Activated CD4-positive, alpha-beta T cell treated with anti-CD3 and anti-CD28 coated beads, Interleukin-2, amount 10 ng/mL, durations not matched to agents 7 days and 5 days (primary cell): ENCODE measurements around the gene TMEM178A. TPM values are rescaled to one million over a fixed set of nuclear protein-coding genes. Genes with fewer than 3 reads are reported as not detected.
"Not testable (repeated sequence)": the region's sequence is repeated elsewhere in the genome, so short reads cannot be mapped to it uniquely, and the experiment has no call there.

ENCODE experiments used
- CTCF ChIA-PET: fragments of 350-600 bp; sonication (Branson Sonifier 250); formaldehyde crosslinking; loops from one replicate; lab custom pipeline; 2021; ENCODE audit warnings: antibody characterized with exemption; lab: Charles Lee
- POLR2A ChIA-PET: fragments of 350-600 bp; sonication (Branson Sonifier 250); formaldehyde crosslinking; loops from one replicate; lab custom pipeline; 2021; ENCODE audit warnings: antibody characterized with exemption; lab: Charles Lee
- DNase-seq: peaks from one replicate; pipeline ENCODE4 v3.0.0-alpha.2; 2020
- H3K27ac Mint-ChIP-seq: one replicate; pipeline ENCODE4 v1.8.0; 2021; ENCODE audit warnings: mild to moderate bottlenecking, moderate library complexity, mixed read lengths
- H3K27me3 Mint-ChIP-seq: one replicate; pipeline ENCODE4 v1.8.0; 2021; ENCODE audit warnings: mixed read lengths
- H3K36me3 Mint-ChIP-seq: one replicate; pipeline ENCODE4 v1.8.0; 2021; ENCODE audit warnings: low read depth, mixed read lengths
- H3K4me1 Mint-ChIP-seq: one replicate; pipeline ENCODE4 v1.8.0; 2021; ENCODE audit warnings: mixed read lengths
- H3K4me3 Mint-ChIP-seq: one replicate; pipeline ENCODE4 v1.8.0; 2021; ENCODE audit warnings: mild to moderate bottlenecking, moderate library complexity, mixed read lengths
- H3K9me3 Mint-ChIP-seq: one replicate; pipeline ENCODE4 v1.8.0; 2021; ENCODE audit warnings: mixed read lengths
- total RNA-seq, 2 experiments: library from RNA; stranded (reverse); gene quantifications; one replicate each; pipeline ENCODE4 v1.2.3, GENCODE V29; 2021

The TMEM178A gene
- total RNA-seq: under 1 TPM in 1 of 2 experiments, not detected in 1; 0.32 TPM

DNA sequence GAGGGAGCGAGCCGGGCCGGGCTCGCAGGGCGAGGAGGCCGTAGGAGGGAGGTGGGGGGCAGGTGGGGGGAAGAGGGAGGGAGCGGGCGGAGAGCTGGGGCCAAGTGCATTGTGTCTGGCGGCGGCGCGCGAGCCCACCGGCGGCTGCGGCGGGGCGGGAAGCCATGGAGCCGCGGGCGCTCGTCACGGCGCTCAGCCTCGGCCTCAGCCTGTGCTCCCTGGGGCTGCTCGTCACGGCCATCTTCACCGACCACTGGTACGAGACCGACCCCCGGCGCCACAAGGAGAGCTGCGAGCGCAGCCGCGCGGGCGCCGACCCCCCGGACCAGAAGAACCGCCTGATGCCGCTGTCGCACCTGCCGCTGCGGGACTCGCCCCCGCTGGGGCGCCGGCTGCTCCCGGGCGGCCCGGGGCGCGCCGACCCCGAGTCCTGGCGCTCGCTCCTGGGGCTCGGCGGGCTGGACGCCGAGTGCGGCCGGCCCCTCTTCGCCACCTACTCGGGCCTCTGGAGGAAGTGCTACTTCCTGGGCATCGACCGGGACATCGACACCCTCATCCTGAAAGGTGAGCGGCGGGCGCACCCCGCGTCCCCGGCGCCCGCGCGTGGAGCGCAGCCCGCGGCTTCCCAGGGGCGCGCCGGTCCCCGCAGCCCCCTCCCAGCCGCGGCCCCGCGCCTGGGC is at the start of gene TMEM178A:
TMEM178A (plus strand) TSS at position 107 of the 680 bp plus-strand sequence; CDS start at position 165, 58 bp downstream.
- Mint-ChIP-seq H3K4me3 (peak within 1 kb of the TSS; percentile 63), H3K4me1 (peaks cover 11% of the 10 kb centered on the region), H3K9me3 (no peaks in the 10 kb centered on the region), H3K27me3 (peaks cover 76% of the 10 kb centered on the region), H3K36me3 (no peaks in the 10 kb centered on the region), H3K27ac (no peak within 1 kb of the TSS)
- ChIA-PET CTCF (no interaction called here), POLR2A (no interaction called here)
- DNase-seq: no peak

DNA sequence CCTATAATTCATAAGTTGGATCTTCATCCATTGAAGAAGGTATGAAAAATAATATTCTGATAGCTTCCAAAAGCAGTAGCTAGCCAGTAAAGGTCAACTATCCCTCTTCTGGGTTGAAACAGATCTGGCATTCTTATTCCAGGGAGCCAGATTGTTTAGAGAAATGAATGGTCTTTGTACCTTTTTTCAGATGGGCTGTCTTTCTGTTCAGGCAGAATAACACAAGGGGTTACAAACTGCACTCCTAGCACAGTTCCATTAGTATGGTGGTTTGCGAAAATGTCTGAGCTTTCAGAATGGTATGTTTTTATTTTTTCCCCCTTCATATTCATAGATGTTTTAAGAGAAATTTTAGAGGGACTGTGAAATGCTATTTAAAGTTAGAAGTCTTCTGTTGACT is 47.5 kb upstream of the TMEM178A start:
- Mint-ChIP-seq H3K4me1 (peaks cover 4% of the 10 kb centered on the region), H3K9me3 (no peaks in the 10 kb centered on the region), H3K27ac (no peak overlapping the region), H3K36me3 (no peaks in the 10 kb centered on the region), H3K4me3 (no peak overlapping the region), H3K27me3 (peaks cover 37% of the 10 kb centered on the region)
- DNase-seq: no peak
- ChIA-PET POLR2A (no interaction called here), CTCF (no interaction called here)

DNA sequence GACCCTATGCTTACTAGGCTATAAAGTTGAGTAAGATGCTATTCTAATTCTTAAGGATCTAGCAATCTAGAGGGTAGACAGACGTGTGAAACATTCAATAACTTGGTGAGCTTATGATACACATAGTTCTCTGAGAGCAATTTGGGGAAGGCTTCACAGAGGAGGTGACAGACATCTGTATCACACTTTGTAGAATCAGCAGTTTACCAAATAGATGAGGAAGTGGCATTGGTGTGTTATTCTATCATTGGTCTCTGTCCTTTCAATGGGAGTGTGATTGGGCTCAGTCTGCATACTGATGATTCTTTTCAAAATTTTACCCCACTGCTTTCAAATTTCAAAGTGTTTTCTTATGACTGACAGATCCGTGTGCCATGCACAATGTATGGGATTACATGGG is 47.0 kb upstream of the TMEM178A start:
- ChIA-PET CTCF (no interaction called here), POLR2A (no interaction called here)
- H3K4me3 Mint-ChIP-seq: no peak overlapping the region
- H3K9me3 Mint-ChIP-seq: no peaks in the 10 kb centered on the region
- no peak for DNase-seq
- peaks cover 40% of the 10 kb centered on the region for H3K27me3 Mint-ChIP-seq
- no peak overlapping the region for H3K27ac Mint-ChIP-seq
- no peaks in the 10 kb centered on the region for H3K36me3 Mint-ChIP-seq
- H3K4me1 Mint-ChIP-seq: peaks cover 4% of the 10 kb centered on the region

- no peak for DNase-seq
- Mint-ChIP-seq H3K9me3 (no peaks in the 10 kb centered on the region), H3K27me3 (peaks cover 31% of the 10 kb centered on the region), H3K4me3 (no peak overlapping the region), H3K4me1 (peaks cover 4% of the 10 kb centered on the region), H3K27ac (no peak overlapping the region), H3K36me3 (no peaks in the 10 kb centered on the region)
- POLR2A ChIA-PET: no interaction called here
- CTCF ChIA-PET: no interaction called here
Observed at GRCh38 chr2:39620067-39620466, 45.6 kb upstream of the TMEM178A start.

- H3K4me3 Mint-ChIP-seq: no peak overlapping the region
- H3K27me3 Mint-ChIP-seq: peaks cover 29% of the 10 kb centered on the region
- H3K9me3 Mint-ChIP-seq: no peaks in the 10 kb centered on the region
- POLR2A ChIA-PET: no interaction called here
- peaks cover 4% of the 10 kb centered on the region for H3K4me1 Mint-ChIP-seq
- no peaks in the 10 kb centered on the region for H3K36me3 Mint-ChIP-seq
- CTCF ChIA-PET: no interaction called here
- DNase-seq: no peak
- no peak overlapping the region for H3K27ac Mint-ChIP-seq
Observed at GRCh38 chr2:39621596-39621995, 44.1 kb upstream of the TMEM178A start.

- CTCF ChIA-PET: no interaction called here
- peaks cover 4% of the 10 kb centered on the region for H3K4me1 Mint-ChIP-seq
- POLR2A ChIA-PET: no interaction called here
Observed at GRCh38 chr2:39622860-39623259, 42.9 kb upstream of the TMEM178A start.

DNA sequence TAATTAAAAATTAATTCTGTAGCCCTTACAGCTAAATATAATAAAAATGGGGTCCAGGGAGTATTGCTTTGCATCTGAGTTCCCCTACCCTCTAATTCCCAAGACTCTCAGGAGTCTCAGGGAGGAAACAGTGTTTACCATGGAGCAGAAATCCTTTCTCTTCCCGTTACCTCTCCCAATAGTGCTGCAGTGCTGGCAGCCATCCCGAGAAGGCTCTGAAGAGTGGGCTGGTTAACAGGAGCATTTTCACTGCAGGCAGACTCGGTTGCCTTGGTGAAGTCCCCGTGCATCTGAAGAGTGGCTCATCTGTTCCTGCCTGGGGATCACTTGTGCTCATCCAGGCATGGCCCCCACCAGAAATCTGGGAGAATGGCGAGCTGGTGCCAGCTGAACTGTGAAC is 41.8 kb upstream of the TMEM178A start:
- CTCF ChIA-PET: no interaction called here
- DNase-seq: no peak
- peaks cover 17% of the 10 kb centered on the region for H3K27me3 Mint-ChIP-seq
- POLR2A ChIA-PET: no interaction called here
- H3K27ac Mint-ChIP-seq: no peak overlapping the region
- H3K4me1 Mint-ChIP-seq: peaks cover 4% of the 10 kb centered on the region
- no peak overlapping the region for H3K4me3 Mint-ChIP-seq
- H3K9me3 Mint-ChIP-seq: no peaks in the 10 kb centered on the region
- no peaks in the 10 kb centered on the region for H3K36me3 Mint-ChIP-seq

More at GRCh38 chr2:39622860-39623259, 42.9 kb upstream of the TMEM178A start:
- Mint-ChIP-seq H3K4me3 (no peak overlapping the region), H3K36me3 (no peaks in the 10 kb centered on the region), H3K27ac (no peak overlapping the region), H3K9me3 (no peaks in the 10 kb centered on the region), H3K27me3 (peaks cover 23% of the 10 kb centered on the region)
- DNase-seq: no peak

GRCh38 chr2:39625193-39625926 is 40.4 kb upstream of the TMEM178A start:
- H3K4me1 Mint-ChIP-seq: no peaks in the 10 kb centered on the region
- no peaks in the 10 kb centered on the region for H3K36me3 Mint-ChIP-seq
- CTCF ChIA-PET: no interaction called here

GRCh38 chr2:39625927-39626270 is 39.8 kb upstream of the TMEM178A start:
- no peak overlapping the region for H3K4me3 Mint-ChIP-seq
- ChIA-PET POLR2A (no interaction called here), CTCF (no interaction called here)
- H3K9me3 Mint-ChIP-seq: no peaks in the 10 kb centered on the region
- H3K36me3 Mint-ChIP-seq: no peaks in the 10 kb centered on the region
- H3K4me1 Mint-ChIP-seq: no peaks in the 10 kb centered on the region
- no peak overlapping the region for H3K27ac Mint-ChIP-seq
- no peak for DNase-seq
- H3K27me3 Mint-ChIP-seq: peaks cover 8% of the 10 kb centered on the region

More at GRCh38 chr2:39625193-39625926, 40.4 kb upstream of the TMEM178A start:
- Mint-ChIP-seq H3K4me3 (no peak overlapping the region), H3K9me3 (no peaks in the 10 kb centered on the region), H3K27me3 (peaks cover 11% of the 10 kb centered on the region), H3K27ac (no peak overlapping the region)
- POLR2A ChIA-PET: no interaction called here
- no peak for DNase-seq

DNA sequence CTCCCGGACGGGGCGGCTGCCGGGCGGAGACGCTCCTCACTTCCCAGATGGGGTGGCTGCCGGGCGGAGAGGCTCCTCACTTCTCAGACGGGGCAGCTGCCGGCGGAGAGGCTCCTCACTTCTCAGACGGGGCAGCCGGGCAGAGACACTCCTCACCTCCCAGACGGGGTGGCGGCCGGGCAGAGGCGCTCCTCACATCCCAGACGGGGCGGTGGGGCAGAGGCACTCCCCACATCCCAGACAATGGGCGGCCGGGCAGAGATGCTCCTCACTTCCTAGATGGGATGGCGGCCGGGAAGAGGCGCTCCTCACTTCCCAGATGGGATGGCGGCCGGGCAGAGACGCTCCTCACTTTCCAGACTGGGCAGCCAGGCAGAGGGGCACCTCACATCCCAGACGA is 37.4 kb upstream of the TMEM178A start:
- CTCF ChIA-PET, H3K4me3 Mint-ChIP-seq, H3K27ac Mint-ChIP-seq, H3K4me1 Mint-ChIP-seq, DNase-seq, H3K9me3 Mint-ChIP-seq, POLR2A ChIA-PET, H3K36me3 Mint-ChIP-seq, H3K27me3 Mint-ChIP-seq: not testable (repeated sequence)

DNA sequence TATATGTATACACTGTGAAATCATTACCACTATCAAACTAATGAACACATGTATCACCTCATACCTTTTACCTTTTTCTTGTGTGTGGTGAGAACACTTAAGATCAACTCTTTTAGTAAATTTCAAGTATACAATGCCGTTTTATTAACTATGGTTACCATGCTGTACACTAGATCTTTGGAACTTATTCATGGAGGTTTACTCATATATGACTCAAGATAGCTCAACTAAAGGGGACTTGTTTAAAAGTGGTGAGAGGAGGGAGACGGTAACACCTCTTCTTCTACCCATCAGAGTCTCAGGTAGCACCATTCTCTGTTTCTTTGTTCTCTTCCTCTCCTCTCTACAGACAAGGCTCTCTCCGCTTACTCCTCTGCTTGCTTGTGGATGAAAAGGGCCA is 36.1 kb upstream of the TMEM178A start:
- H3K27me3 Mint-ChIP-seq: peaks cover 4% of the 10 kb centered on the region
- H3K4me3 Mint-ChIP-seq: no peak overlapping the region
- ChIA-PET CTCF (no interaction called here), POLR2A (no interaction called here)
- H3K27ac Mint-ChIP-seq: no peak overlapping the region
- no peaks in the 10 kb centered on the region for H3K36me3 Mint-ChIP-seq
- H3K9me3 Mint-ChIP-seq: no peaks in the 10 kb centered on the region
- no peaks in the 10 kb centered on the region for H3K4me1 Mint-ChIP-seq
- no peak for DNase-seq

- no peaks in the 10 kb centered on the region for H3K4me1 Mint-ChIP-seq
- H3K27me3 Mint-ChIP-seq: peaks cover 2% of the 10 kb centered on the region
- no peak for DNase-seq
- CTCF ChIA-PET: no interaction called here
- no peak overlapping the region for H3K4me3 Mint-ChIP-seq
- H3K36me3 Mint-ChIP-seq: no peaks in the 10 kb centered on the region
- POLR2A ChIA-PET: no interaction called here
- no peaks in the 10 kb centered on the region for H3K9me3 Mint-ChIP-seq
- no peak overlapping the region for H3K27ac Mint-ChIP-seq
Observed at GRCh38 chr2:39631256-39631655, 34.5 kb upstream of the TMEM178A start.

- no peaks in the 10 kb centered on the region for H3K36me3 Mint-ChIP-seq
- ChIA-PET POLR2A (no interaction called here), CTCF (no interaction called here)
- H3K27me3 Mint-ChIP-seq: peaks cover 2% of the 10 kb centered on the region
- no peaks in the 10 kb centered on the region for H3K9me3 Mint-ChIP-seq
- H3K4me1 Mint-ChIP-seq: no peaks in the 10 kb centered on the region
- H3K4me3 Mint-ChIP-seq: no peak overlapping the region
- DNase-seq: no peak
- H3K27ac Mint-ChIP-seq: no peak overlapping the region
Observed at GRCh38 chr2:39631718-39632117, 34.0 kb upstream of the TMEM178A start.
